ENCODE data around the gene TECPR2. TPM values are rescaled to one million over a fixed set of nuclear protein-coding genes. Genes with fewer than 3 reads are reported as not detected.
A peak's percentile ranks its signal among the peaks of the same experiment; 100 is the strongest.

Gene TECPR2
- total and polyA plus RNA-seq, 2 donors from 2014 or later = 6.0 to 30.2 TPM

GRCh38 chr14:102500158-102500662 lies 137.5 kb downstream of the TECPR2 start:
- no peaks in the 10 kb centered on the region for H3K9me3 ChIP-seq (ENCODE audit: control insufficient read depth in 2 of 3, insufficient read depth in 1 of 3, low read length in 3 of 3)
- no peak for DNase-seq
- H3K9ac ChIP-seq (ENCODE audit: low read length in 3 of 3) = peak overlapping the region in 1 of 3 donors; percentile 9
- intact Hi-C loops (cut with DNase I) = no loop called here
- no peak for FAIRE-seq
- H3K4me3 ChIP-seq (ENCODE audit: low read length in 3 of 3) = no peak overlapping the region
- TF ChIP-seq CTCF (IDR thresholded peaks at IDR 0.05; ENCODE audit: borderline replicate concordance, extremely low read depth, insufficient read depth) = no peak
- H3K36me3 ChIP-seq (ENCODE audit: control insufficient read depth in 2 of 3, insufficient read depth in 3 of 3, low read length in 3 of 3) = peaks cover 0 to 11% (median 4%) of the 10 kb centered on the region in 3 donors
- H3K27me3 ChIP-seq (ENCODE audit: control insufficient read depth, insufficient read depth, low read length) = no peaks in the 10 kb centered on the region
- H3K27ac ChIP-seq (ENCODE audit: low read depth in 2 of 2, low read length in 2 of 2) = peak overlapping the region; percentile 22 to 43
- H3K4me1 ChIP-seq (ENCODE audit: control insufficient read depth in 2 of 3, insufficient read depth in 2 of 3, low read depth in 1 of 3, low read length in 3 of 3) = peaks cover 0 to 8% (median 0%) of the 10 kb centered on the region in 3 donors

- intact Hi-C loops (cut with DNase I) = no loop called here
- H3K9ac ChIP-seq (ENCODE audit: low read length in 3 of 3) = peak overlapping the region in 1 of 3 donors; percentile 9
- no peak overlapping the region for H3K4me3 ChIP-seq (ENCODE audit: low read length in 3 of 3)
- no peaks in the 10 kb centered on the region for H3K9me3 ChIP-seq (ENCODE audit: control insufficient read depth in 2 of 3, insufficient read depth in 1 of 3, low read length in 3 of 3)
- DNase-seq (no peak), FAIRE-seq (no peak)
- TF ChIP-seq CTCF (IDR thresholded peaks at IDR 0.05; ENCODE audit: borderline replicate concordance, extremely low read depth, insufficient read depth) = no peak
- peak overlapping the region; percentile 18 to 22 for H3K27ac ChIP-seq (ENCODE audit: low read depth in 2 of 2, low read length in 2 of 2)
- peaks cover 0 to 8% (median 0%) of the 10 kb centered on the region in 3 donors for H3K4me1 ChIP-seq (ENCODE audit: control insufficient read depth in 2 of 3, insufficient read depth in 2 of 3, low read depth in 1 of 3, low read length in 3 of 3)
- no peaks in the 10 kb centered on the region for H3K27me3 ChIP-seq (ENCODE audit: control insufficient read depth, insufficient read depth, low read length)
- peaks cover 0 to 11% (median 4%) of the 10 kb centered on the region in 3 donors for H3K36me3 ChIP-seq (ENCODE audit: control insufficient read depth in 2 of 3, insufficient read depth in 3 of 3, low read length in 3 of 3)
Observed at GRCh38 chr14:102500713-102501112, 138.0 kb downstream of the TECPR2 start.

GRCh38 chr14:102501751-102502315 lies 139.1 kb downstream of the TECPR2 start:
- Histone ChIP-seq H3K9me3 (ENCODE audit: control insufficient read depth in 2 of 3, insufficient read depth in 1 of 3, low read length in 3 of 3) (no peaks in the 10 kb centered on the region), H3K9ac (ENCODE audit: low read length in 3 of 3) (no peak overlapping the region), H3K27ac (ENCODE audit: low read depth in 2 of 2, low read length in 2 of 2) (no peak overlapping the region), H3K36me3 (ENCODE audit: control insufficient read depth in 2 of 3, insufficient read depth in 3 of 3, low read length in 3 of 3) (peaks cover 0 to 14% (median 4%) of the 10 kb centered on the region in 3 donors), H3K27me3 (ENCODE audit: control insufficient read depth, insufficient read depth, low read length) (no peaks in the 10 kb centered on the region), H3K4me3 (ENCODE audit: low read length in 3 of 3) (no peak overlapping the region), H3K4me1 (ENCODE audit: control insufficient read depth in 2 of 3, insufficient read depth in 2 of 3, low read depth in 1 of 3, low read length in 3 of 3) (peaks cover 0 to 10% (median 0%) of the 10 kb centered on the region in 3 donors)
- DNase-seq = peak in 1 of 5 donors; percentile 37
- FAIRE-seq = no peak
- intact Hi-C loops (cut with DNase I) = no loop called here
- TF ChIP-seq CTCF (IDR thresholded peaks at IDR 0.05; ENCODE audit: borderline replicate concordance, extremely low read depth, insufficient read depth) = no peak
